ENCODE results near the gene THBS3.
A peak's percentile ranks its signal among the peaks of the same experiment; 100 is the strongest.

Gene THBS3

GRCh38 chr1:155175281-155175926, 32.3 kb downstream of the THBS3 start:
- peak; percentile 14 for DNase-seq (ENCODE audit: low spot score)
- no peak for TF ChIP-seq CTCF (IDR thresholded peaks at IDR 0.05; ENCODE audit: extremely low read depth, missing control alignments)

GRCh38 chr1:155174324-155175280, 33.1 kb downstream of the THBS3 start:
- DNase-seq (ENCODE audit: low spot score), result peak; percentile 36
- no peak for TF ChIP-seq CTCF (IDR thresholded peaks at IDR 0.05; ENCODE audit: extremely low read depth, missing control alignments)

GRCh38 chr1:155173478-155174323, 34.0 kb downstream of the THBS3 start, which contains the start of gene TRIM46:
TSS of gene TRIM46 (plus strand) at chr1:155173849. CDS start at chr1:155173967, 118 bp downstream.
- DNase-seq (ENCODE audit: low spot score), result peak; percentile 81
- TF ChIP-seq CTCF (IDR thresholded peaks at IDR 0.05; ENCODE audit: extremely low read depth, missing control alignments), result no peak

- TF ChIP-seq CTCF (IDR thresholded peaks at IDR 0.05; ENCODE audit: extremely low read depth, missing control alignments), result peak; percentile 95
Measured at GRCh38 chr1:155172732-155173477, 34.8 kb downstream of the THBS3 start, which contains the start of gene KRTCAP2. TSS of gene KRTCAP2 (minus strand) at chr1:155173304. CDS start at chr1:155173224, 80 bp downstream.

GRCh38 chr1:155171836-155172731, 35.6 kb downstream of the THBS3 start:
- peak; percentile 7 for DNase-seq (ENCODE audit: low spot score)
- no peak for TF ChIP-seq CTCF (IDR thresholded peaks at IDR 0.05; ENCODE audit: extremely low read depth, missing control alignments)

More at GRCh38 chr1:155172732-155173477, 34.8 kb downstream of the THBS3 start, which contains the start of gene KRTCAP2:
- peak; percentile 97 for DNase-seq (ENCODE audit: low spot score)

- DNase-seq (ENCODE audit: low spot score), result no peak
- no peak for TF ChIP-seq CTCF (IDR thresholded peaks at IDR 0.05; ENCODE audit: extremely low read depth, missing control alignments)
Measured at GRCh38 chr1:155170806-155171205, 36.9 kb downstream of the THBS3 start.

All from GM20000 (cell line).